Tibial artery (tissue), 4 donors: ENCODE data around the gene PRR18.

Source experiments
- DNase-seq, 2 donors: peaks; one replicate each; pipeline ENCODE4 v3.0.0-alpha.2; 2019
- H3K27ac ChIP-seq, 2 donors: fragments of 200-600 bp; sonication (generic) in 1 of 2; 1 replicate in 1 of 2; 2 replicates in 1 of 2; pipeline ENCODE4 v1.5.1; 2018 to 2019; ENCODE audit warnings: mild to moderate bottlenecking in 1 of 2
- H3K27me3 ChIP-seq, 2 donors: fragments of 200-600 bp; sonication (generic) in 1 of 2; one replicate each; pipeline versions ENCODE4 v1.5.1 to v1.6.0; 2016 to 2019
- H3K36me3 ChIP-seq, 3 donors: fragments of 200-600 bp; sonication (generic) in 2 of 3; one replicate each; pipeline ENCODE4 v1.5.1; 2016 to 2019; ENCODE audit warnings: mild to moderate bottlenecking in 2 of 3
- H3K4me1 ChIP-seq, 4 donors: fragments of 200-600 bp; sonication (generic) in 2 of 4; 1 replicate in 3 of 4; 2 replicates in 1 of 4; pipeline ENCODE4 v1.5.1; 2016 to 2019
- H3K4me3 ChIP-seq, 2 donors: fragments of 200-600 bp; sonication (generic) in 1 of 2; 1 replicate in 1 of 2; 2 replicates in 1 of 2; pipeline ENCODE4 v1.5.1; 2018 to 2019; ENCODE audit warnings: mild to moderate bottlenecking in 2 of 2
- H3K9me3 ChIP-seq, 3 donors: fragments of 200-600 bp; sonication (generic) in 1 of 3; one replicate each; pipeline ENCODE4 v1.5.1; 2016 to 2019
- intact Hi-C: fragments of 100-400 bp; cut with DNase I; formaldehyde crosslinking; loops from one replicate; pipeline ENCODE4 v1.15.0; 2023; ENCODE audit warnings: low total_unique reads
- TF ChIP-seq, protein P1 (sequence below), 2 experiments: fragments of 200-600 bp in 1 of 2; fragments of 450-650 bp in 1 of 2; IDR thresholded peaks; one replicate each; pipeline ENCODE4 v1.5.1; 2017 to 2019; ENCODE audit warnings: antibody characterized with exemption in 2 of 2, mild to moderate bottlenecking in 1 of 2, moderate library complexity in 1 of 2

Gene PRR18

DNA sequence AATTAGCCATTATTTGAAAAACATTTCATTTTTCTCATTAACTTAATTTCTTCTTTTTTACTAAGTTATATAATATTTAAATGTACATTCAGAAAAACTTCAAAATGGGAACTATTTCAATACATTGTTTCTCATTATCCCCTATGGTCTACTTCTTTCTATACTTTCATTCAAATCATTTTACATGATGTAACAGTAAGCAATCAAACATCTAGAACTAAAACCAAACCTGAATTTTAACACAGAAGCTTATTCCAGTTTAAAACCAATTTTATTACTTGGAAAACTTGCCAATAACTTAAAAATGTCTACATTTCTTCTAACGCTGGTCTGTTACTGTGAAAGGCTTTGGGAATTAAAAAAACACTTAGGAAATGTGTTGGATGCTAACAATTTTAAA lies 4.6 kb upstream of the PRR18 start:
- Histone ChIP-seq H3K9me3 (no peaks in the 10 kb centered on the region), H3K27me3 (peaks cover 0 to 16% of the 10 kb centered on the region in 2 donors), H3K27ac (no peak overlapping the region), H3K4me3 (no peak overlapping the region), H3K36me3 (no peaks in the 10 kb centered on the region), H3K4me1 (peaks cover 0 to 9% (median 8%) of the 10 kb centered on the region in 4 donors)
- intact Hi-C loops: loop anchor here (5.0 kb wide), 1 partner anchor 84 kb away; no protein-coding TSS in a partner anchor
- TF ChIP-seq, protein P1, sequence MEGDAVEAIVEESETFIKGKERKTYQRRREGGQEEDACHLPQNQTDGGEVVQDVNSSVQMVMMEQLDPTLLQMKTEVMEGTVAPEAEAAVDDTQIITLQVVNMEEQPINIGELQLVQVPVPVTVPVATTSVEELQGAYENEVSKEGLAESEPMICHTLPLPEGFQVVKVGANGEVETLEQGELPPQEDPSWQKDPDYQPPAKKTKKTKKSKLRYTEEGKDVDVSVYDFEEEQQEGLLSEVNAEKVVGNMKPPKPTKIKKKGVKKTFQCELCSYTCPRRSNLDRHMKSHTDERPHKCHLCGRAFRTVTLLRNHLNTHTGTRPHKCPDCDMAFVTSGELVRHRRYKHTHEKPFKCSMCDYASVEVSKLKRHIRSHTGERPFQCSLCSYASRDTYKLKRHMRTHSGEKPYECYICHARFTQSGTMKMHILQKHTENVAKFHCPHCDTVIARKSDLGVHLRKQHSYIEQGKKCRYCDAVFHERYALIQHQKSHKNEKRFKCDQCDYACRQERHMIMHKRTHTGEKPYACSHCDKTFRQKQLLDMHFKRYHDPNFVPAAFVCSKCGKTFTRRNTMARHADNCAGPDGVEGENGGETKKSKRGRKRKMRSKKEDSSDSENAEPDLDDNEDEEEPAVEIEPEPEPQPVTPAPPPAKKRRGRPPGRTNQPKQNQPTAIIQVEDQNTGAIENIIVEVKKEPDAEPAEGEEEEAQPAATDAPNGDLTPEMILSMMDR (IDR thresholded peaks at IDR 0.05): no peak
- DNase-seq: no peak

DNA sequence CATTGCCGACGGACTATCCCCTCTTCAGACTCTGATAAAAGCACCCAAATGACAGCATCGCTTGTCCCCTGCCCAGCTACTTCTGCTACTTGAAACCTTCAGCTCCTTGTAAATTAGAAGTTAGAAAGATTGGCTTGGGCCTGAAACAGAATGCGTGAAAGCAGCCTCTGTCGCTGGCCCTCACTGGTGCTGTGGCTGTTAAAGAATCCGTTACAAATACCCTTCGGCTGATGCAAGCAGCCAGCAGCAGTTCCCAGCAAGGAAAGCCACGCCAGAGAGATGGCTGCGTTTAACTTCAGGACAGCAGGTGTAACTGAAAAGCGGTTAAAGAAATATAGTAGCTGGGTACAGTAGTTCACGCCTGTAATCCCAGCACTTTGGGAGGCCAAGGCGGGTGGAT lies 2.4 kb upstream of the PRR18 start:
- intact Hi-C loops: loop anchor here (5.0 kb wide), 1 partner anchor 87 kb away; no protein-coding TSS in a partner anchor
- H3K27me3 ChIP-seq: peaks cover 0 to 38% of the 10 kb centered on the region in 2 donors
- peaks cover 0 to 22% (median 17%) of the 10 kb centered on the region in 4 donors for H3K4me1 ChIP-seq
- H3K4me3 ChIP-seq: no peak overlapping the region
- TF ChIP-seq, protein P1 (IDR thresholded peaks at IDR 0.05): no peak
- no peak overlapping the region for H3K27ac ChIP-seq
- no peaks in the 10 kb centered on the region for H3K36me3 ChIP-seq
- DNase-seq: no peak
- no peaks in the 10 kb centered on the region for H3K9me3 ChIP-seq

DNA sequence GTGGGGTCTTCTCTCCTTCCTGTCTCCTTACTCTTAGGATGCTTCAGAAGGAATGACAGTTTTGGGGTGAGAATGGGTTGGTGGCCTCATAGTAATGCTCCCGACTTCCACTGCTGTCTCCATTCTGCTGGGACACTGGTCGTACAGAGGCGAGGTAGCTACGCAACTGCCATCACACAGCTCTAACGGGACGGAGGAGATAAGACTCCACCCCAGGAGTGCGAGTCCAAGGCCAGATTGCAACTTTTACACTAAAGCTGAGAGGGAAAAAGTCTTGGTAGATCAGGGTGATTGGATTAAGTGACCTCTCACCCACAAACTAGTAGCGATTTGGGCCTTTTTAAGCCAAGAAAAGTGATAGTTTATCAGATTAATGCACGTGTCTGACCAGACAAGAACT lies 1.8 kb upstream of the PRR18 start:
- H3K36me3 ChIP-seq: no peaks in the 10 kb centered on the region
- no peak overlapping the region for H3K27ac ChIP-seq
- peaks cover 0 to 22% (median 17%) of the 10 kb centered on the region in 4 donors for H3K4me1 ChIP-seq
- H3K4me3 ChIP-seq: no peak overlapping the region
- TF ChIP-seq, protein P1 (IDR thresholded peaks at IDR 0.05): no peak
- DNase-seq: no peak
- peaks cover 0 to 43% of the 10 kb centered on the region in 2 donors for H3K27me3 ChIP-seq
- intact Hi-C loops: loop anchor here (5.0 kb wide), 1 partner anchor 87 kb away; no protein-coding TSS in a partner anchor
- H3K9me3 ChIP-seq: no peaks in the 10 kb centered on the region

GRCh38 chr6:166308769-166309589 lies 787 bp upstream of the PRR18 start:
- no peaks in the 10 kb centered on the region for H3K36me3 ChIP-seq
- DNase-seq: no peak
- intact Hi-C loops: no loop called here
- H3K27me3 ChIP-seq: peaks cover 0 to 45% of the 10 kb centered on the region in 2 donors
- peaks cover 0 to 22% (median 17%) of the 10 kb centered on the region in 4 donors for H3K4me1 ChIP-seq
- TF ChIP-seq, protein P1 (IDR thresholded peaks at IDR 0.05): no peak
- H3K4me3 ChIP-seq: peak overlapping the region; percentile 43 to 53
- no peak overlapping the region for H3K27ac ChIP-seq
- no peaks in the 10 kb centered on the region for H3K9me3 ChIP-seq

DNA sequence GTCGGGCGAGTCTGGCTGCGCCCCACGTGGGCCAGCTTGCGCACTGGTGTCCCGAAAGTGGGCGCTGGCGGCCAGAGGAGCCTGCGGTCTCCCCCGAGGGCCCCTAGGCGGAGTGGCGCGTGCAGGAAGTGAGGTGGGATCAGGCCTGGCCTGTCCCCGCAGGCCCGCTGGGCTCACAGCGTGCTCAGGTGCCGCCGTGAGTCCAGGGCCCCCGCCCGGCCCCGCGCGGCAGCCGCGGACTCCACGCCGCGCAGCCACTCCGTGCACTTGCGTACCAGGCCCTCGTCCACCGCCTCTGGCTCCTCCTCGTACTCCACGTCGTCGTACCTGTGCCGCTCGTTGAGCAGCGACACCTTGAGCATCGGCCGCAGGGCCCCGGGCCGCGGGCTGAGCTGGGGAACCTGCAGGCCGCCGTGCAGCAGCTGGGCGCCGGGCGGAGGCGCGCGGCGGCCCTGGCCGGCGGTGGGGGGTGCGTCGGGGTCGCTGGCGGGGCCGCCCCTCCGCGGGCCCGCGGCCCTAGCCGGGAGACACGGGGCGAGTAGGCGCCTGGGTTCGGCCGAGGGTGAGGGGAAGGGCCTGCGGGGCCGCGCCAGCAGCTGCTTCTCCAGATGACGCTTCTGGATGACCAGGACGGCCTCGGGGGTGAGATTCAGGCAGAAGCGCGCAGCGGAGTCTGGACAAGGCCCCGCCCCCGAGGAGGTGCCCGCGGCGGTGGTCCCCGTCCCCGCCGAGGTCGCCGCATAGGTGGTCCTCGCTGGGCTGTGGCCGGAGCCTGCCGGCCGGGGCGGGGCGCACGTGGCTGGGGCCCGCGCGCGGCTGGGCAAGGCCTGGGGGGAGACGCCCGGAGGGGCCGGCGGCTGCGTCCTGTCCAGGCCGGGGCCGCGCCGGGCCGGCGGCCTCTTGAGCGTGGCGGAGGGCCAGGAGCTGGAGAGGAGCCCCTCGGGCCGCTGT lies 835 bp downstream of the PRR18 start:
- H3K27me3 ChIP-seq: peaks cover 0 to 51% of the 10 kb centered on the region in 2 donors
- H3K27ac ChIP-seq: no peak overlapping the region
- peak overlapping the region; percentile 43 to 53 for H3K4me3 ChIP-seq
- no peaks in the 10 kb centered on the region for H3K9me3 ChIP-seq
- TF ChIP-seq, protein P1 (IDR thresholded peaks at IDR 0.05): no peak
- DNase-seq: no peak
- intact Hi-C loops: no loop called here
- H3K36me3 ChIP-seq: no peaks in the 10 kb centered on the region
- H3K4me1 ChIP-seq: peaks cover 0 to 22% (median 17%) of the 10 kb centered on the region in 4 donors
